Panc1 (cell line): Measurements from ENCODE around the gene RD3L. TPM values are rescaled to one million over a fixed set of nuclear protein-coding genes. Genes with fewer than 3 reads are reported as not detected.
"Not testable (repeated sequence)": the region's sequence is repeated elsewhere in the genome, so short reads cannot be mapped to it uniquely, and the experiment has no call there.

Experiments
- ATAC-seq: fragments of 200-7000 bp; cut with Tn5 transposase; 2 replicates; pipeline ENCODE4 v1.9.1; 2020; ENCODE audit warnings: mild to moderate bottlenecking, moderate library complexity
- BruUV-seq: library from RNA; stranded (reverse); fragments of 400-500 nt; replicated peaks from 2 replicates; lab custom pipeline; 2021; lab: Mats Ljungman, UMichigan
- CTCF ChIA-PET: fragments of 300-600 bp; sonication (Branson Sonifier 250); formaldehyde crosslinking; loops from one replicate; lab custom pipeline; 2022; ENCODE audit warnings: antibody characterized with exemption; lab: Charles Lee
- POLR2A ChIA-PET: fragments of 300-600 bp; sonication (Branson Sonifier 250); formaldehyde crosslinking; loops from one replicate; lab custom pipeline; 2022; ENCODE audit warnings: antibody characterized with exemption; lab: Charles Lee
- DNase-seq: peaks from one replicate; pipeline ENCODE4 v3.0.0-alpha.2; 2010; ENCODE audit warnings: low read depth, low spot score
- H3K27ac ChIP-seq: 2 replicates; pipeline ENCODE4 v1.5.1; 2011; ENCODE audit warnings: mild to moderate bottlenecking, low read length, inconsistent platforms
- H3K27me3 ChIP-seq: fragments of 200-500 bp; sonication (Bioruptor generic); 2 replicates; pipeline ENCODE4 v1.6.0; 2014; ENCODE audit warnings: low read length, inconsistent platforms; ENCODE audit not compliant: control insufficient read depth, insufficient read depth
- H3K36me3 ChIP-seq: fragments of 200-500 bp; sonication (Bioruptor generic); 2 replicates; pipeline ENCODE4 v1.5.1; 2014; ENCODE audit warnings: inconsistent platforms, mild to moderate bottlenecking, low read length, moderate library complexity; ENCODE audit not compliant: control insufficient read depth, insufficient read depth
- H3K4me1 ChIP-seq: 2 replicates; pipeline ENCODE4 v1.5.1; 2011; ENCODE audit warnings: inconsistent platforms, mild to moderate bottlenecking, low read length, moderate library complexity; ENCODE audit not compliant: control insufficient read depth, insufficient read depth
- H3K4me3 ChIP-seq, 2 experiments: 2 replicates each; pipeline ENCODE4 v1.5.1; 2011 to 2012; ENCODE audit warnings: low read depth in 2 of 2, low read length in 2 of 2, mild to moderate bottlenecking in 2 of 2, inconsistent platforms in 1 of 2, moderate library complexity in 1 of 2
- H3K9me3 ChIP-seq: fragments of 200-500 bp; sonication (Bioruptor generic); 2 replicates; pipeline ENCODE4 v1.5.1; 2014; ENCODE audit warnings: low read depth, mild to moderate bottlenecking, inconsistent platforms, low read length, moderate library complexity; ENCODE audit not compliant: control insufficient read depth, insufficient read depth
- CTCF ChIP-seq: fragments of 450-650 bp; IDR thresholded peaks from 2 replicates; pipeline ENCODE4 v1.5.1; 2017; ENCODE audit warnings: mild to moderate bottlenecking
- POLR2AphosphoS5 ChIP-seq: IDR thresholded peaks from 2 replicates; pipeline ENCODE4 v1.6.1; 2012; ENCODE audit warnings: mild to moderate bottlenecking, low read depth, low read length, moderate library complexity
- REST ChIP-seq, 2 experiments: IDR thresholded peaks; 2 replicates each; pipeline ENCODE4 v1.6.1; 2011 to 2012; ENCODE audit warnings: low read depth in 2 of 2, control low read depth in 1 of 2, low read length in 1 of 2, mild to moderate bottlenecking in 1 of 2, moderate library complexity in 1 of 2; ENCODE audit not compliant: insufficient read depth in 1 of 2
- SIN3A ChIP-seq: IDR thresholded peaks from 2 replicates; pipeline ENCODE4 v1.6.1; 2012; ENCODE audit warnings: low read depth, mild to moderate bottlenecking, low read length, moderate library complexity, borderline replicate concordance; ENCODE audit not compliant: insufficient read depth
- TCF7L2 ChIP-seq: IDR thresholded peaks from 2 replicates; pipeline ENCODE4 v1.6.1; 2011; ENCODE audit warnings: mild to moderate bottlenecking, low read depth, low read length, inconsistent platforms
- in situ Hi-C: cut with HindIII; loops from 2 replicates; pipeline ENCODE4 v1.10.0; 2016; ENCODE audit warnings: low sequenced_read_pairs, low pct_unique_long_range_greater_than_20kb
- intact Hi-C: fragments of 100-400 bp; cut with micrococcal nuclease; formaldehyde crosslinking; loops from one replicate; pipeline ENCODE4 v1.10.0; 2022; ENCODE audit not compliant: unreplicated experiment
- total RNA-seq: library from RNA; stranded (reverse); gene quantifications from one replicate; pipeline ENCODE4 v1.2.1, GENCODE V29; 2021; ENCODE audit not compliant: unreplicated experiment

Gene RD3L
- total RNA-seq, 1 experiment from 2014 or later: not detected

GRCh38 chr14:103984196-103984595 lies 41.9 kb upstream of the RD3L start:
- H3K9me3 ChIP-seq: no peaks in the 10 kb centered on the region
- ChIA-PET POLR2A (no interaction called here), CTCF (no interaction called here)
- no peak for ATAC-seq
- intact Hi-C loops: no loop called here
- H3K27ac ChIP-seq: no peak overlapping the region
- no peaks in the 10 kb centered on the region for H3K4me1 ChIP-seq
- no peaks in the 10 kb centered on the region for H3K27me3 ChIP-seq
- no peak for DNase-seq
- TF ChIP-seq CTCF: no peak
- TF ChIP-seq REST (IDR thresholded peaks at IDR 0.05; ENCODE audit: insufficient read depth in 1 of 2, low read depth in 2 of 2, low read length in 1 of 2): no peak
- no peak for TF ChIP-seq POLR2AphosphoS5
- no peak for TF ChIP-seq TCF7L2
- TF ChIP-seq SIN3A: no peak
- H3K4me3 ChIP-seq: no peak overlapping the region
- in situ Hi-C loops: no loop called here
- BruUV-seq: no TSS peak
- no peaks in the 10 kb centered on the region for H3K36me3 ChIP-seq

GRCh38 chr14:103980623-103981238 lies 38.4 kb upstream of the RD3L start:
- in situ Hi-C loops, H3K9me3 ChIP-seq, BruUV-seq, intact Hi-C loops, H3K36me3 ChIP-seq, H3K4me3 ChIP-seq, POLR2A ChIA-PET, H3K4me1 ChIP-seq, DNase-seq, H3K27ac ChIP-seq, H3K27me3 ChIP-seq: not testable (repeated sequence)
- peak; percentile 84 for TF ChIP-seq CTCF
- CTCF ChIA-PET: interaction anchor here (3.3 kb wide), 1 partner anchor 172 kb away, joined by 14 read pairs; no protein-coding TSS in a partner anchor
- ATAC-seq: peak; percentile 62; the same call in 1 of the 2 replicates
